Lower leg skin (tissue), 4 donors: ENCODE measurements around the gene SDCCAG8. TPM values are rescaled to one million over a fixed set of nuclear protein-coding genes. Genes with fewer than 3 reads are reported as not detected.
"Not testable (repeated sequence)": the region's sequence is repeated elsewhere in the genome, so short reads cannot be mapped to it uniquely, and the experiment has no call there.

Source experiments
- DNase-seq, 2 donors: peaks; one replicate each; pipeline ENCODE4 v3.0.0-alpha.2; 2019; ENCODE audit warnings: low spot score in 2 of 2
- H3K4me3 ChIP-seq: fragments of 200-600 bp; sonication (generic); 2 replicates; pipeline ENCODE4 v1.5.1; 2017; ENCODE audit warnings: mild to moderate bottlenecking, low read depth; ENCODE audit not compliant: poor library complexity, severe bottlenecking
- CTCF ChIP-seq, 3 donors: fragments of 450-650 bp; IDR thresholded peaks; one replicate each; pipeline ENCODE4 v1.5.1; 2016; ENCODE audit warnings: antibody characterized with exemption in 3 of 3, mild to moderate bottlenecking in 3 of 3, moderate library complexity in 2 of 3
- POLR2A ChIP-seq, 2 donors: fragments of 450-650 bp; IDR thresholded peaks; one replicate each; pipeline ENCODE4 v1.6.1; 2016 to 2017; ENCODE audit warnings: antibody characterized with exemption in 2 of 2, mild to moderate bottlenecking in 1 of 2, moderate library complexity in 1 of 2
- WGBS, 2 donors: methylation state at CpG; one replicate each; pipeline ENCODE4 v1.1.5; 2018; 5-methylcytosine and 5-hydroxymethylcytosine counted together
- intact Hi-C: fragments of 100-400 bp; cut with DNase I; formaldehyde crosslinking; loops from one replicate; pipeline ENCODE4 v1.15.0; 2023; ENCODE audit warnings: low total_unique reads
- total RNA-seq, 4 donors: library from RNA; depleted of rRNA; stranded (reverse); fragments of >200 nt; gene quantifications; one replicate each; pipeline ENCODE4 v1.1.0, GENCODE V29; 2016

The SDCCAG8 gene
- total RNA-seq, 4 donors from 2014 or later, result 20.0 to 53.6 (median 48.9) TPM

DNA sequence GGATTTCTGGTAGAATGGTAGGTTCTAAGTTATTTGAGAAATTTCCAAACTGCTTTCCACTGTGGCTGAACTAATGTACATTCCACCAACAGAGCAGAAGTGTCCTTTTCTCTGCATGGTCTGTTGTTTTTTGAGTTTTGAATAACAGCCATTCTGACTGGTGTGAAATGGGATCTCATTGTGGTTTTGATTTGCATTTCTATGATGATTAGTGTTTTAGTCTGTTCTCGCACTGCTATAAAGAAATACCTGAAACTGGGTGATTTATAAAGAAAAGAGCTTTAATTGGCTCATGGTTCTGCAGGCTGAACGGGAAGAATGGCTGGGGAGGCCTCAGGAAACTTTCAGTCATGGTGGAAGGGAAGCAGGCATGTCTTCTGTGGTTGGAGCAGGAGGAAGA lies 80.3 kb downstream of the SDCCAG8 start:
- 79 to 91% methylated on average over 2 of the region's 2 CpGs for WGBS, 2 donors
- no peak for DNase-seq
- no peak for TF ChIP-seq POLR2A (IDR thresholded peaks at IDR 0.05)
- no peak for TF ChIP-seq CTCF (IDR thresholded peaks at IDR 0.05)
- no peak overlapping the region for H3K4me3 ChIP-seq
- intact Hi-C loops, result no loop called here

DNA sequence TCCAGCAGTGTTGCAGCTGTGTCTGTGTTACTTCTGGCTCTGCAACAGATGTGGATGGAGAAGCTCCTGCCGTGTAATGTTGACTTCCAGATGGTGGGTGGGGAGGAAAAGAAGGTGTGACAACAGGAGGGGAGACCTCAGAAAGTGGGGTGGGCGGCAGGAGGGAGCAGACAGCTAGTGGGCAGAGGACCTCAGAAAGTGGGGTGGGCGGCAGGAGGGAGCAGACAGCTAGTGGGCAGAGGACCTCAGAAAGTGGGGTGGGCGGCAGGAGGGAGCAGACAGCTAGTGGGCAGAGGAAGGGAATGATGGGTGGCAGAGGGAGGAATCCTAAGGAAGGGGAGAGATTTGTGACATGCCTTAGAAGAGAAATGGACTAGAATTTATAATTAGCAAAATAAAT lies 83.0 kb downstream of the SDCCAG8 start:
- DNase-seq, H3K4me3 ChIP-seq, intact Hi-C loops: not testable (repeated sequence)
- WGBS, 2 donors, result 90 to 92% methylated on average over 4 of the region's 4 CpGs

- intact Hi-C loops, result no loop called here
- WGBS, 2 donors, result 77 to 83% methylated on average over 2 of the region's 2 CpGs
- no peak for DNase-seq
- TF ChIP-seq CTCF (IDR thresholded peaks at IDR 0.05) (no peak), POLR2A (IDR thresholded peaks at IDR 0.05) (no peak)
- H3K4me3 ChIP-seq, result no peak overlapping the region
Observed at GRCh38 chr1:243341074-243341473, 85.2 kb downstream of the SDCCAG8 start.

GRCh38 chr1:243343970-243344937 lies 88.4 kb downstream of the SDCCAG8 start:
- intact Hi-C loops, result no loop called here
- H3K4me3 ChIP-seq, result no peak overlapping the region
- no peak for DNase-seq
- TF ChIP-seq CTCF (IDR thresholded peaks at IDR 0.05), result no peak
- TF ChIP-seq POLR2A (IDR thresholded peaks at IDR 0.05), result no peak
- 56 to 60% methylated on average over 5 of the region's 5 CpGs for WGBS, 2 donors

DNA sequence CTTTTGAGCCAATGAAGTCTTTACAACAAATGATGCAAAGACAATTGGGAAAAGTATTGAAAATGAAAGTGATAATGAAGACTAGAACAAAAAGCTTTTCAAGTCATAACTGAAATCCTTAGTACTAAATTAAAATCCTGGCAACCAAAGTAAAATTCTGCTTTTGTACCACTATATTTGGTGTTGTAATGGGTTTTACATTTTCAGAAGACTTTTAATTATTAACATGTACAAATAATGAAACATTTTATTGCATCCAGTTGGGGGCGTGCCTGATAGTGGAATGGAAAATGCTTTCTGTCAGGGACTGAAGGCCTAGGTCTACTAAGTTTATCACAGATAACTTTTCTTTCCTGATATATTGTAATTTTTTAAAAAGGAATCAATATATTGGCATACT lies 89.4 kb downstream of the SDCCAG8 start:
- no peak for DNase-seq
- TF ChIP-seq CTCF (IDR thresholded peaks at IDR 0.05), result no peak
- TF ChIP-seq POLR2A (IDR thresholded peaks at IDR 0.05), result no peak
- H3K4me3 ChIP-seq, result no peak overlapping the region
- WGBS, 2 donors, result 56 to 58% methylated on average over 1 of the region's 1 CpG
- intact Hi-C loops, result no loop called here

- 87 to 93% methylated on average over 3 of the region's 3 CpGs for WGBS, 2 donors
- no peak overlapping the region for H3K4me3 ChIP-seq
- no peak for DNase-seq
- intact Hi-C loops, result no loop called here
- no peak for TF ChIP-seq CTCF (IDR thresholded peaks at IDR 0.05)
- no peak for TF ChIP-seq POLR2A (IDR thresholded peaks at IDR 0.05)
Observed at GRCh38 chr1:243346016-243346415, 90.2 kb downstream of the SDCCAG8 start.
